ENCODE data around the gene ZDHHC20.

Gene ZDHHC20

GRCh38 chr13:21478881-21479808 is 20.0 kb upstream of the ZDHHC20 start:
- DNase-seq (ENCODE audit: low read depth), result peak; percentile 52
- H3K4me3 ChIP-seq (ENCODE audit: low read depth, low read length), result no peak overlapping the region
- TF ChIP-seq CTCF (IDR thresholded peaks at IDR 0.05; ENCODE audit: low read depth, low read length, missing control alignments), result peak; percentile 56

- peak; percentile 65 for DNase-seq (ENCODE audit: low read depth)
- peak overlapping the region; percentile 51 for H3K4me3 ChIP-seq (ENCODE audit: low read depth, low read length)
- TF ChIP-seq CTCF (IDR thresholded peaks at IDR 0.05; ENCODE audit: low read depth, low read length, missing control alignments), result peak; percentile 95
Measured at GRCh38 chr13:21476893-21477472, 17.9 kb upstream of the ZDHHC20 start.

- no peak overlapping the region for H3K4me3 ChIP-seq (ENCODE audit: low read depth, low read length)
- DNase-seq (ENCODE audit: low read depth), result no peak
- no peak for TF ChIP-seq CTCF (IDR thresholded peaks at IDR 0.05; ENCODE audit: low read depth, low read length, missing control alignments)
Measured at GRCh38 chr13:21475115-21475514, 16.0 kb upstream of the ZDHHC20 start.

GRCh38 chr13:21470785-21471184 is 11.7 kb upstream of the ZDHHC20 start:
- no peak overlapping the region for H3K4me3 ChIP-seq (ENCODE audit: low read depth, low read length)
- TF ChIP-seq CTCF (IDR thresholded peaks at IDR 0.05; ENCODE audit: low read depth, low read length, missing control alignments), result no peak
- DNase-seq (ENCODE audit: low read depth), result no peak

GRCh38 chr13:21466527-21466926 is 7.4 kb upstream of the ZDHHC20 start:
- DNase-seq (ENCODE audit: low read depth), result no peak
- TF ChIP-seq CTCF (IDR thresholded peaks at IDR 0.05; ENCODE audit: low read depth, low read length, missing control alignments), result no peak
- no peak overlapping the region for H3K4me3 ChIP-seq (ENCODE audit: low read depth, low read length)

GRCh38 chr13:21465710-21466160 is 6.6 kb upstream of the ZDHHC20 start:
- no peak for TF ChIP-seq CTCF (IDR thresholded peaks at IDR 0.05; ENCODE audit: low read depth, low read length, missing control alignments)
- H3K4me3 ChIP-seq (ENCODE audit: low read depth, low read length), result no peak overlapping the region
- DNase-seq (ENCODE audit: low read depth), result no peak

All from GM12864 (cell line).